PC-3 (cell line): ENCODE measurements around the gene INVS. TPM values are rescaled to one million over a fixed set of nuclear protein-coding genes. Genes with fewer than 3 reads are reported as not detected.

Experiments used
- ATAC-seq: fragments of 200-7000 bp; cut with Tn5 transposase; 2 replicates; pipeline ENCODE4 v1.9.1; 2020; ENCODE audit warnings: mild to moderate bottlenecking, moderate library complexity
- BruUV-seq: library from RNA; stranded (reverse); fragments of 400-500 nt; replicated peaks from 2 replicates; lab custom pipeline; 2021; lab: Mats Ljungman, UMichigan
- CTCF ChIA-PET: fragments of 300-600 bp; sonication (Branson Sonifier 250); formaldehyde crosslinking; loops from one replicate; lab custom pipeline; 2022; ENCODE audit warnings: antibody characterized with exemption; lab: Charles Lee
- POLR2A ChIA-PET: fragments of 300-600 bp; sonication (Branson Sonifier 250); formaldehyde crosslinking; loops from one replicate; lab custom pipeline; 2022; ENCODE audit warnings: antibody characterized with exemption; ENCODE audit not compliant: unreplicated experiment; lab: Charles Lee
- DNase-seq: peaks from one replicate; pipeline ENCODE4 v3.0.0-alpha.2; 2015
- H2AFZ ChIP-seq: fragments of 300-600 bp; sonication (generic); 2 replicates; pipeline ENCODE4 v1.6.0; 2016; ENCODE audit warnings: antibody characterized with exemption, low read length
- H3F3A ChIP-seq: fragments of 300-600 bp; sonication (generic); one replicate; pipeline ENCODE4 v1.6.0; 2017; ENCODE audit warnings: antibody characterized with exemption, low read length, control low read depth, mild to moderate bottlenecking; ENCODE audit not compliant: unreplicated experiment
- H3K27ac ChIP-seq: fragments of 300-600 bp; sonication (generic); 2 replicates; pipeline ENCODE4 v1.5.1; 2016; ENCODE audit warnings: mild to moderate bottlenecking, low read length
- H3K27me3 ChIP-seq: fragments of 300-600 bp; sonication (generic); 2 replicates; pipeline ENCODE4 v1.6.1; 2016; ENCODE audit warnings: low read length, mixed read lengths
- H3K36me3 ChIP-seq: fragments of 300-600 bp; sonication (generic); 2 replicates; pipeline ENCODE4 v1.6.1; 2016; ENCODE audit warnings: low read depth, mixed run types, low read length, mixed read lengths
- H3K4me1 ChIP-seq: fragments of 300-600 bp; sonication (generic); 2 replicates; pipeline ENCODE4 v1.5.1; 2016; ENCODE audit warnings: low read length; ENCODE audit not compliant: insufficient read depth
- H3K4me2 ChIP-seq: fragments of 300-600 bp; sonication (generic); 2 replicates; pipeline ENCODE4 v1.6.0; 2016; ENCODE audit warnings: low read length
- H3K4me3 ChIP-seq: fragments of 300-600 bp; sonication (generic); 2 replicates; pipeline ENCODE4 v1.5.1; 2016; ENCODE audit warnings: mild to moderate bottlenecking, low read length, mixed read lengths
- H3K79me2 ChIP-seq: fragments of 300-600 bp; sonication (generic); 2 replicates; pipeline ENCODE4 v1.6.1; 2017; ENCODE audit warnings: low read length, mixed read lengths
- H3K9ac ChIP-seq: fragments of 300-600 bp; sonication (generic); 2 replicates; pipeline ENCODE4 v1.6.0; 2016; ENCODE audit warnings: mild to moderate bottlenecking, low read length
- H3K9me2 ChIP-seq: fragments of 300-600 bp; sonication (generic); replicated peaks from 2 replicates; pipeline ENCODE4 v1.6.1; 2016; ENCODE audit warnings: mixed run types, low read length, mixed read lengths
- H3K9me3 ChIP-seq: fragments of 300-600 bp; sonication (generic); 2 replicates; pipeline ENCODE4 v1.6.1; 2016; ENCODE audit warnings: low read length, mixed read lengths
- H4K20me1 ChIP-seq: fragments of 300-600 bp; sonication (generic); 2 replicates; pipeline ENCODE4 v1.6.1; 2016; ENCODE audit warnings: low read length, mixed read lengths
- CTCF ChIP-seq: fragments of 300-600 bp; sonication (generic); conservative IDR thresholded peaks from 2 replicates; pipeline ENCODE4 v1.5.1; 2017; ENCODE audit warnings: antibody characterized with exemption, low read depth, mild to moderate bottlenecking, low read length
- EZH2 ChIP-seq: fragments of 300-600 bp; sonication (generic); IDR thresholded peaks from one replicate; pipeline ENCODE4 v1.6.1; 2017; ENCODE audit warnings: antibody characterized with exemption, mild to moderate bottlenecking, low read length; ENCODE audit not compliant: unreplicated experiment
- EZH2phosphoT487 ChIP-seq: fragments of 300-600 bp; sonication (generic); IDR thresholded peaks from 2 replicates; pipeline ENCODE4 v1.6.1; 2018; ENCODE audit warnings: mild to moderate bottlenecking, antibody characterized with exemption, low read length, borderline replicate concordance
- intact Hi-C: fragments of 100-400 bp; cut with micrococcal nuclease; formaldehyde crosslinking; loops from 2 replicates; pipeline ENCODE4 v1.9.0; 2023
- total RNA-seq: library from RNA; depleted of rRNA; stranded (reverse); fragments of >200 nt; gene quantifications from 2 replicates; pipeline ENCODE4 v1.2.3, GENCODE V29; 2014

INVS gene
- total RNA-seq, 1 experiment from 2014 or later, result 8.9 TPM

GRCh38 chr9:100170085-100170484 is 71.0 kb downstream of the INVS start:
- Histone ChIP-seq H3K27ac (peak overlapping the region; percentile 37; the same call in 1 of the 2 replicates), H3F3A (no peaks in the 10 kb centered on the region), H3K4me2 (no peak overlapping the region), H2AFZ (no peak overlapping the region), H3K4me3 (no peak overlapping the region), H3K9ac (no peak overlapping the region), H4K20me1 (no peaks in the 10 kb centered on the region), H3K4me1 (peaks cover 15% of the 10 kb centered on the region), H3K79me2 (no peaks in the 10 kb centered on the region), H3K9me2 (no peaks in the 10 kb centered on the region), H3K36me3 (no peaks in the 10 kb centered on the region), H3K9me3 (no peaks in the 10 kb centered on the region), H3K27me3 (no peaks in the 10 kb centered on the region)
- ATAC-seq (peak; percentile 88), DNase-seq (peak; percentile 32)
- intact Hi-C loops, result loop anchor here (5.0 kb wide), 1 partner anchor 38 kb away; no protein-coding TSS in a partner anchor
- POLR2A ChIA-PET, result no interaction called here
- TF ChIP-seq CTCF (no peak), EZH2phosphoT487 (no peak), EZH2 (no peak)
- no TSS peak for BruUV-seq
- CTCF ChIA-PET, result no interaction called here

GRCh38 chr9:100170556-100170955 is 71.5 kb downstream of the INVS start:
- Histone ChIP-seq H3K27ac (peak overlapping the region; percentile 37; the same call in 1 of the 2 replicates), H3K4me1 (peaks cover 15% of the 10 kb centered on the region), H3K4me3 (no peak overlapping the region), H3F3A (no peaks in the 10 kb centered on the region), H3K79me2 (no peaks in the 10 kb centered on the region), H3K9me3 (no peaks in the 10 kb centered on the region), H3K36me3 (no peaks in the 10 kb centered on the region), H3K9me2 (no peaks in the 10 kb centered on the region), H3K27me3 (no peaks in the 10 kb centered on the region), H3K4me2 (no peak overlapping the region), H4K20me1 (no peaks in the 10 kb centered on the region), H3K9ac (no peak overlapping the region), H2AFZ (no peak overlapping the region)
- no peak for TF ChIP-seq CTCF
- no peak for TF ChIP-seq EZH2phosphoT487
- no peak for TF ChIP-seq EZH2
- intact Hi-C loops, result loop anchor here (5.0 kb wide), 1 partner anchor 38 kb away; no protein-coding TSS in a partner anchor
- BruUV-seq, result no TSS peak
- CTCF ChIA-PET, result no interaction called here
- DNase-seq (peak; percentile 68), ATAC-seq (peak; percentile 84)
- POLR2A ChIA-PET, result no interaction called here

- ChIA-PET CTCF (no interaction called here), POLR2A (no interaction called here)
- no peaks in the 10 kb centered on the region for H3F3A ChIP-seq
- TF ChIP-seq EZH2phosphoT487, result no peak
- no peak for TF ChIP-seq CTCF
- no peak for TF ChIP-seq EZH2
- no peaks in the 10 kb centered on the region for H3K9me2 ChIP-seq
- no TSS peak for BruUV-seq
- DNase-seq (no peak), ATAC-seq (no peak)
- H3K4me3 ChIP-seq, result no peak overlapping the region
- no peak overlapping the region for H2AFZ ChIP-seq
- H3K9ac ChIP-seq, result no peak overlapping the region
- intact Hi-C loops, result no loop called here
- no peak overlapping the region for H3K27ac ChIP-seq
- H4K20me1 ChIP-seq, result no peaks in the 10 kb centered on the region
- H3K4me2 ChIP-seq, result no peak overlapping the region
- no peaks in the 10 kb centered on the region for H3K9me3 ChIP-seq
- H3K36me3 ChIP-seq, result no peaks in the 10 kb centered on the region
- H3K79me2 ChIP-seq, result no peaks in the 10 kb centered on the region
- H3K4me1 ChIP-seq, result no peaks in the 10 kb centered on the region
- no peaks in the 10 kb centered on the region for H3K27me3 ChIP-seq
These were observed 87.3 kb downstream of the INVS start for GRCh38 chr9:100186356-100186755.
